IMR-90 (cell line): ENCODE results near the gene CTBP2. TPM values are rescaled to one million over a fixed set of nuclear protein-coding genes. Genes with fewer than 3 reads are reported as not detected.

ENCODE experiments used
- CHD1 ChIP-seq: IDR thresholded peaks from 2 replicates; pipeline ENCODE4 v1.6.1; 2012; ENCODE audit warnings: low read depth, low read length, improper control_type of control experiment
- MAFK ChIP-seq: IDR thresholded peaks from 2 replicates; pipeline ENCODE4 v1.6.1; 2012; ENCODE audit warnings: low read depth, low read length, improper control_type of control experiment
- MAZ ChIP-seq: IDR thresholded peaks from 2 replicates; pipeline ENCODE4 v1.6.1; 2012; ENCODE audit warnings: low read depth, mild to moderate bottlenecking, low read length, improper control_type of control experiment, moderate library complexity, borderline replicate concordance
- NFE2L2 ChIP-seq: fragments of 150-350 bp; IDR thresholded peaks from 2 replicates; pipeline ENCODE4 v1.6.1; 2016; ENCODE audit warnings: low read depth, mild to moderate bottlenecking, low read length
- USF2 ChIP-seq: fragments of 150-350 bp; IDR thresholded peaks from 2 replicates; pipeline ENCODE4 v1.6.1; 2017; ENCODE audit warnings: mild to moderate bottlenecking, antibody characterized with exemption, low read length, low read depth
- polyA plus RNA-seq, 3 experiments: library from polyadenylated mRNA; depleted of rRNA; stranded (reverse); fragments of >200 nt; gene quantifications; 2 replicates each; pipeline ENCODE4 v1.2.3, GENCODE V29; 2012; ENCODE audit warnings: low replicate concordance in 1 of 3
- total RNA-seq: library from RNA; depleted of rRNA; stranded (reverse); fragments of >200 nt; gene quantifications from 2 replicates; pipeline ENCODE4 v1.2.3, GENCODE V29; 2012

The CTBP2 gene
- total and polyA plus RNA-seq, 2 of the 4 experiments (the other 2 are of a cell fraction) = 81.0 to 86.6 TPM

GRCh38 chr10:125026974-125027735 is 133.2 kb downstream of the CTBP2 start (continued):
- TF ChIP-seq CHD1 = no peak
- TF ChIP-seq USF2 = no peak
- no peak for TF ChIP-seq NFE2L2
- TF ChIP-seq MAZ = no peak
- no peak for TF ChIP-seq MAFK
